Parathyroid adenoma (tissue), 2 donors: ENCODE data around the gene MARF1.
"Not testable (repeated sequence)": the region's sequence is repeated elsewhere in the genome, so short reads cannot be mapped to it uniquely, and the experiment has no call there.

Experiments
- H2AFZ ChIP-seq: fragments of 300-600 bp; sonication (generic); one replicate; pipeline ENCODE4 v1.7.0; 2017; ENCODE audit warnings: antibody characterized with exemption, mild to moderate bottlenecking
- H3K27ac ChIP-seq: fragments of 300-600 bp; sonication (generic); one replicate; pipeline ENCODE4 v1.7.0; 2017
- H3K27me3 ChIP-seq: fragments of 300-600 bp; sonication (generic); one replicate; pipeline ENCODE4 v1.7.0; 2017; ENCODE audit warnings: low read length; ENCODE audit not compliant: control insufficient read depth, insufficient read depth
- H3K36me3 ChIP-seq: fragments of 300-600 bp; sonication (generic); one replicate; pipeline ENCODE4 v1.7.0; 2017; ENCODE audit warnings: low read length; ENCODE audit not compliant: control insufficient read depth, insufficient read depth
- H3K4me1 ChIP-seq: fragments of 300-600 bp; sonication (generic); one replicate; pipeline ENCODE4 v1.7.0; 2017; ENCODE audit warnings: control low read depth
- H3K4me2 ChIP-seq: fragments of 300-600 bp; sonication (generic); one replicate; pipeline ENCODE4 v1.7.0; 2017; ENCODE audit warnings: low read length
- H3K4me3 ChIP-seq: fragments of 300-600 bp; sonication (generic); one replicate; pipeline ENCODE4 v1.7.0; 2017; ENCODE audit warnings: low read depth, low read length
- H3K79me2 ChIP-seq: fragments of 300-600 bp; sonication (generic); one replicate; pipeline ENCODE4 v1.7.0; 2017; ENCODE audit warnings: control low read depth
- H3K9ac ChIP-seq: fragments of 300-600 bp; sonication (generic); one replicate; pipeline ENCODE4 v1.7.0; 2017; ENCODE audit warnings: mild to moderate bottlenecking
- H3K9me3 ChIP-seq: fragments of 300-600 bp; sonication (generic); one replicate; pipeline ENCODE4 v1.7.0; 2017; ENCODE audit warnings: low read length; ENCODE audit not compliant: control insufficient read depth
- TF ChIP-seq, protein P1 (sequence below): fragments of 300-600 bp; sonication (generic); IDR thresholded peaks from one replicate; pipeline ENCODE4 v1.7.0; 2017; ENCODE audit warnings: antibody characterized with exemption, mild to moderate bottlenecking
- donor health status: primary hyperparathyroidism.

MARF1 gene, protein sequence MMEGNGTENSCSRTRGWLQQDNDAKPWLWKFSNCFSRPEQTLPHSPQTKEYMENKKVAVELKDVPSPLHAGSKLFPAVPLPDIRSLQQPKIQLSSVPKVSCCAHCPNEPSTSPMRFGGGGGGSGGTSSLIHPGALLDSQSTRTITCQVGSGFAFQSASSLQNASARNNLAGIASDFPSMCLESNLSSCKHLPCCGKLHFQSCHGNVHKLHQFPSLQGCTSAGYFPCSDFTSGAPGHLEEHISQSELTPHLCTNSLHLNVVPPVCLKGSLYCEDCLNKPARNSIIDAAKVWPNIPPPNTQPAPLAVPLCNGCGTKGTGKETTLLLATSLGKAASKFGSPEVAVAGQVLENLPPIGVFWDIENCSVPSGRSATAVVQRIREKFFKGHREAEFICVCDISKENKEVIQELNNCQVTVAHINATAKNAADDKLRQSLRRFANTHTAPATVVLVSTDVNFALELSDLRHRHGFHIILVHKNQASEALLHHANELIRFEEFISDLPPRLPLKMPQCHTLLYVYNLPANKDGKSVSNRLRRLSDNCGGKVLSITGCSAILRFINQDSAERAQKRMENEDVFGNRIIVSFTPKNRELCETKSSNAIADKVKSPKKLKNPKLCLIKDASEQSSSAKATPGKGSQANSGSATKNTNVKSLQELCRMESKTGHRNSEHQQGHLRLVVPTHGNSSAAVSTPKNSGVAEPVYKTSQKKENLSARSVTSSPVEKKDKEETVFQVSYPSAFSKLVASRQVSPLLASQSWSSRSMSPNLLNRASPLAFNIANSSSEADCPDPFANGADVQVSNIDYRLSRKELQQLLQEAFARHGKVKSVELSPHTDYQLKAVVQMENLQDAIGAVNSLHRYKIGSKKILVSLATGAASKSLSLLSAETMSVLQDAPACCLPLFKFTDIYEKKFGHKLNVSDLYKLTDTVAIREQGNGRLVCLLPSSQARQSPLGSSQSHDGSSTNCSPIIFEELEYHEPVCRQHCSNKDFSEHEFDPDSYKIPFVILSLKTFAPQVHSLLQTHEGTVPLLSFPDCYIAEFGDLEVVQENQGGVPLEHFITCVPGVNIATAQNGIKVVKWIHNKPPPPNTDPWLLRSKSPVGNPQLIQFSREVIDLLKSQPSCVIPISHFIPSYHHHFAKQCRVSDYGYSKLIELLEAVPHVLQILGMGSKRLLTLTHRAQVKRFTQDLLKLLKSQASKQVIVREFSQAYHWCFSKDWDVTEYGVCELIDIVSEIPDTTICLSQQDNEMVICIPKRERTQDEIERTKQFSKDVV (N-terminal part only)

DNA sequence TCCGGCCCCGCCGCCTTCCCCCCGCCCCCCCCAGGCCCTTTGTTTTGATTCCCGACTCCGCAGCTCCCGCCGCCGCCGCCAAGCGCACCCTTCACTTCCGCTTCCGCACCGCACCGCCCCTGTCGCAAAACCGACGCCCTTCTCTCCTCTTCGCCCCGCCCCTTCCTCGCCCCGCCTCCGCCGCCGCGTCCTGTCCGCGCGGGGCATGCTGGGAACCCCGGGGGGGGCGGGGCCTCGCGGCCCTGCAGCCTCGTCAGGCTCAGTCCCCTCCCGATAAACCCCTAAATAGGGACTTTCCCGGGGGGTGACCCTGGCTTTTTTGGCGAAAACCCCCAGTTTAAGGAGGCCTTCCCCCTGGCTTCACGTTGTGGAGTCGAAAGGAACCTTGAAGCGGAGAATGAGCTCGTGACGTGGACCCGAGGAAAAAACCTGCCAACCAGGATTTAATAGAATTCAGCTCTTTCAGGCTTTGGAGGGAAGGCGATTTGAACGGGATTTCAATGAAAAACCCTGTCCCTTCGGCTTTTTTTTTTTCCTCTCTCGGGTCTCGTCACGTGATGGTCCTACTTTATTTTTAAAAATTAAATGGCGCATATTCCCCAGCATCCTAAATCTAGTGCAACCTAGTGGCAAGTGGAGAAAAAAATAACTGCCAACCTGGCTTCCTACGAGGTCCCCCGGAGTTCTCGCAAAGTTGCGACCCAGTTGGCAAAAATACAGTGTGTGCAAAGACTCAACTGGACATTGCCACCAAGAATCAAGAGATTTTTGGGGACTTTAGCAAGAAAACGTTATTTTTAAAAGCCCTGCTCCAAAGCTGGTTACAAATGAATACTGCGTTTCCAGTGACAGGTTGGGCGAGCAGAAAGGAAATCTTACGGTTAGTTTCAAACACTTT lies at the start of gene MARF1:
Gene MARF1 (minus strand): TSS at position 107 of the 898 bp plus-strand sequence. CDS start 3,921 bp downstream, outside the sequence.
- Histone ChIP-seq H3K27ac (peak within 1 kb of the TSS; percentile 99), H3K79me2 (peaks cover 14% of the 10 kb centered on the region)

DNA sequence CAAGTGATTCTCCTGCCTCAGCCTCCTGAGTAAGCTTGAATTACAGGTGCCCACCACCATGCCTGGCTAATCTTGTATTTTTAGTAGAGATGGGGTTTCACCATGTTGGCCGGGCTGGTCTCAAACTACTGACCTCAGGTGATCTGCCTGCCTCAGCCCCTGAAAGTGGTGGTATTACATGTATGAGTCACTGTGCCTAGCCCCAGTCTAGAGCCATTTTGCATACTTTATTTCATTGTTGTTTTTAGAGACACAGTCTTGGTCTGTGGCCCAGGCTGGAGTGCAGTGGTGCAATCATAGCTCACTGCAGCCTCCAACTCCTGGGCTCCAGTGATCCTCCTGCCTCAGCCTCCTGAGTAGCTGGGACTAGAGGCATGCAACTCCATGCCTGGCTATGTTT lies 49.6 kb upstream of the MARF1 start:
- H3K79me2 ChIP-seq, H3K27ac ChIP-seq, H3K27me3 ChIP-seq, H3K4me3 ChIP-seq, H3K4me1 ChIP-seq, H2AFZ ChIP-seq, H3K4me2 ChIP-seq, H3K9me3 ChIP-seq, H3K9ac ChIP-seq, H3K36me3 ChIP-seq: not testable (repeated sequence)

More for the DNA sequence above, at the start of gene MARF1:
- H3K4me1 ChIP-seq = peaks cover 3% of the 10 kb centered on the region
- peak within 1 kb of the TSS; percentile 97 for H3K9ac ChIP-seq
- TF ChIP-seq, protein P1, sequence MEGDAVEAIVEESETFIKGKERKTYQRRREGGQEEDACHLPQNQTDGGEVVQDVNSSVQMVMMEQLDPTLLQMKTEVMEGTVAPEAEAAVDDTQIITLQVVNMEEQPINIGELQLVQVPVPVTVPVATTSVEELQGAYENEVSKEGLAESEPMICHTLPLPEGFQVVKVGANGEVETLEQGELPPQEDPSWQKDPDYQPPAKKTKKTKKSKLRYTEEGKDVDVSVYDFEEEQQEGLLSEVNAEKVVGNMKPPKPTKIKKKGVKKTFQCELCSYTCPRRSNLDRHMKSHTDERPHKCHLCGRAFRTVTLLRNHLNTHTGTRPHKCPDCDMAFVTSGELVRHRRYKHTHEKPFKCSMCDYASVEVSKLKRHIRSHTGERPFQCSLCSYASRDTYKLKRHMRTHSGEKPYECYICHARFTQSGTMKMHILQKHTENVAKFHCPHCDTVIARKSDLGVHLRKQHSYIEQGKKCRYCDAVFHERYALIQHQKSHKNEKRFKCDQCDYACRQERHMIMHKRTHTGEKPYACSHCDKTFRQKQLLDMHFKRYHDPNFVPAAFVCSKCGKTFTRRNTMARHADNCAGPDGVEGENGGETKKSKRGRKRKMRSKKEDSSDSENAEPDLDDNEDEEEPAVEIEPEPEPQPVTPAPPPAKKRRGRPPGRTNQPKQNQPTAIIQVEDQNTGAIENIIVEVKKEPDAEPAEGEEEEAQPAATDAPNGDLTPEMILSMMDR = peak; percentile 45
- H3K4me3 ChIP-seq = peak within 1 kb of the TSS; percentile 100
- H3K27me3 ChIP-seq = no peaks in the 10 kb centered on the region
- H2AFZ ChIP-seq = peak within 1 kb of the TSS; percentile 96
- no peaks in the 10 kb centered on the region for H3K36me3 ChIP-seq
- H3K9me3 ChIP-seq = no peaks in the 10 kb centered on the region
- H3K4me2 ChIP-seq = peak within 1 kb of the TSS; percentile 100

DNA sequence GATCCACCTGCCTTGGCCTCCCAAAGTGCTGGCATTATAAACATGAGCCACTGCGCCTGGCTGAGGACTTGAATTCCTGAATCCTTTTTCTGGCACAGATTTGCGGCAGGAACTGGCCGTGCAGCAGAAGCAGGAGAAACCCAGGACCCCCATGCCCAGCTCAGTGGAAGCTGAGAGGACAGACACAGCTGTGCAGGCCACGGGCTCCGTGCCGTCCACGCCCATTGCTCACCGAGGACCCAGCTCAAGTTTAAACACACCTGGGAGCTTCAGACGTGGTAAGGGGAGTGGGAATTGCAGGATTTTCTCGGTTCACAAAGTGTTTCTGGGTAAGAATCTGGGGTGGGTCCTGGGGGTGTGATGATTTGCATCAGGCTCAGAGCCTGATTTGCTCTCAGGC lies 48.1 kb upstream of the MARF1 start:
- Histone ChIP-seq H3K4me3 (no peak overlapping the region), H2AFZ (no peak overlapping the region), H3K27me3 (no peaks in the 10 kb centered on the region), H3K79me2 (no peaks in the 10 kb centered on the region), H3K4me2 (no peak overlapping the region), H3K4me1 (no peaks in the 10 kb centered on the region), H3K27ac (no peak overlapping the region), H3K9ac (no peak overlapping the region), H3K36me3 (no peaks in the 10 kb centered on the region), H3K9me3 (no peaks in the 10 kb centered on the region)
- TF ChIP-seq, protein P1 = no peak

DNA sequence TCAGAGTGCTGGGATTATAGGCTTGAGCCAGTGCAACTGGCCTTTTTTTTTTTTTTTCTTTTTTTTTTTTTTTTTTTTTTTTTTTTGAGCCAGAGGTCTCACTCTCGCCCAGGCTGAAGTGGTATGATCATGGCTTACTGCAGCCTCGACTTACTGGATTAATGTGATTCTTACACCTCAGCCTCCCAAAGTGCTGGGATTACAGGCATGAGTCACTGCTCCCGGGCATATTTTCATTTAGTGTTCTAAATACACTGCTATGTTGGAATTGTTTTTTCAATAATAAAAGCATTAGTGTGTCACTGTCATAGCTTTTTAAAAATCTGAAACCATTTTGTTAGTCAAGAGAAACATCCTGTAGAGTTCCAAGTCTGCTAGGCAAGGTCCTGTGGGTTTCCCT lies 47.3 kb upstream of the MARF1 start:
- no peaks in the 10 kb centered on the region for H3K9me3 ChIP-seq
- no peak overlapping the region for H3K27ac ChIP-seq
- H3K9ac ChIP-seq = no peak overlapping the region
- no peak overlapping the region for H2AFZ ChIP-seq
- H3K4me1 ChIP-seq = no peaks in the 10 kb centered on the region
- TF ChIP-seq, protein P1 = no peak
- H3K79me2 ChIP-seq = no peaks in the 10 kb centered on the region
- no peaks in the 10 kb centered on the region for H3K36me3 ChIP-seq
- no peak overlapping the region for H3K4me2 ChIP-seq
- H3K27me3 ChIP-seq = no peaks in the 10 kb centered on the region
- H3K4me3 ChIP-seq = no peak overlapping the region
